DND-41 (cell line): Measurements from ENCODE around the gene KLK1.

ENCODE experiments used
- CTCF ChIP-seq: IDR thresholded peaks from 2 replicates; pipeline ENCODE4 v1.5.1; 2012; ENCODE audit warnings: borderline replicate concordance, low read length, moderate library complexity, mild to moderate bottlenecking; ENCODE audit not compliant: poor library complexity, severe bottlenecking; ENCODE audit errors: extremely low read depth
- EZH2 ChIP-seq: IDR thresholded peaks from 3 replicates; pipeline ENCODE4 v1.6.1; 2012; ENCODE audit warnings: borderline replicate concordance, low read depth, mild to moderate bottlenecking, moderate library complexity, low read length, inconsistent platforms; ENCODE audit not compliant: severe bottlenecking

GRCh38 chr19:50869479-50869878, 45.9 kb upstream of the KLK1 start:
- TF ChIP-seq CTCF = no peak
- no peak for TF ChIP-seq EZH2
